Neutrophil (primary cell): ENCODE measurements around the gene GPR39.

ENCODE experiments used
- H3K27ac ChIP-seq: fragments of 200-600 bp; sonication (generic); 2 replicates; pipeline ENCODE4 v1.5.1; 2016; ENCODE audit warnings: mild to moderate bottlenecking, moderate library complexity
- H3K27me3 ChIP-seq: fragments of 200-600 bp; sonication (generic); 2 replicates; pipeline ENCODE4 v1.6.0; 2016; ENCODE audit warnings: mild to moderate bottlenecking
- H3K36me3 ChIP-seq: fragments of 200-600 bp; sonication (generic); 2 replicates; pipeline ENCODE4 v1.5.1; 2017
- H3K4me1 ChIP-seq, 2 experiments: fragments of 200-600 bp in 1 of 2; sonication (generic) in 1 of 2; 1 replicate in 1 of 2; 2 replicates in 1 of 2; pipeline versions ENCODE4 v1.5.1 to v1.6.1; 2013 to 2016; ENCODE audit warnings: low read depth in 1 of 2, low read length in 1 of 2, mild to moderate bottlenecking in 1 of 2, moderate library complexity in 1 of 2; ENCODE audit not compliant: control insufficient read depth in 1 of 2, insufficient read depth in 1 of 2
- H3K4me3 ChIP-seq, 2 experiments: fragments of 200-600 bp in 1 of 2; sonication (generic) in 1 of 2; 1 replicate in 1 of 2; 2 replicates in 1 of 2; pipeline ENCODE4 v1.5.1; 2013 to 2016; ENCODE audit warnings: low read depth in 1 of 2, low read length in 1 of 2, mild to moderate bottlenecking in 1 of 2, moderate library complexity in 1 of 2
- H3K9me3 ChIP-seq: fragments of 200-600 bp; sonication (generic); 2 replicates; pipeline ENCODE4 v1.5.1; 2016
- TF ChIP-seq, protein P1 (sequence below): fragments of 200-600 bp; sonication (generic); IDR thresholded peaks from 2 replicates; pipeline ENCODE4 v1.5.1; 2016; ENCODE audit warnings: antibody characterized with exemption

GPR39 gene

DNA sequence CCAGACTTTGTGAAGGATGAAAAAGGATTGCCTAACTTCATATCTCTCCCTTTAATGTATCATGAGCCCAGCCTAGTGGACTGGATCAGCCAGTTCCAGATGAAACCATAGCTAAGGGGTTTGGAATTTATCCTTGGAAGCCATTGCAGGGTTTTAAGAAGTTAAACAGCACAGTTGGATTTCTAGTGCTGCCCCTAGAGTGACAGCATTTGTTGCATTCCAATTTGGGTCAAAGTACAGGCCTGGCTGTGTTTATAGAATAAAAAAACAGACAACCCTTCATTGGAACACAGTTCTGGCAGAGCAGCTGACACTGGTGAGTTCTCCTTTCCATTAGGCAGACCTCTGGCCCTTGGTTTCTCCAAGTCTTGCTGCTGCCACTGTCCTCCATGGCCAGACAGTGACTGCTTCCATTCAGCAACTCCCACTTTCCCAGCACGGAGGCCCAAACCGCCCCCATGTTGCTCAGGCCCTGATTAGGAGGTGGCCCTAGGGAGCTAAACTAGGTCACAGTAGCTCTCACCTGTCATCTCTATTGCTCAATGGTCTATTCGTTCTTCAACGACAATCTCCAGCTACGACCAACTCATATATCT, 8.0 kb downstream of the GPR39 start:
- no peak overlapping the region for H3K27ac ChIP-seq
- H3K4me3 ChIP-seq: no peak overlapping the region
- H3K27me3 ChIP-seq: no peaks in the 10 kb centered on the region
- TF ChIP-seq, protein P1, sequence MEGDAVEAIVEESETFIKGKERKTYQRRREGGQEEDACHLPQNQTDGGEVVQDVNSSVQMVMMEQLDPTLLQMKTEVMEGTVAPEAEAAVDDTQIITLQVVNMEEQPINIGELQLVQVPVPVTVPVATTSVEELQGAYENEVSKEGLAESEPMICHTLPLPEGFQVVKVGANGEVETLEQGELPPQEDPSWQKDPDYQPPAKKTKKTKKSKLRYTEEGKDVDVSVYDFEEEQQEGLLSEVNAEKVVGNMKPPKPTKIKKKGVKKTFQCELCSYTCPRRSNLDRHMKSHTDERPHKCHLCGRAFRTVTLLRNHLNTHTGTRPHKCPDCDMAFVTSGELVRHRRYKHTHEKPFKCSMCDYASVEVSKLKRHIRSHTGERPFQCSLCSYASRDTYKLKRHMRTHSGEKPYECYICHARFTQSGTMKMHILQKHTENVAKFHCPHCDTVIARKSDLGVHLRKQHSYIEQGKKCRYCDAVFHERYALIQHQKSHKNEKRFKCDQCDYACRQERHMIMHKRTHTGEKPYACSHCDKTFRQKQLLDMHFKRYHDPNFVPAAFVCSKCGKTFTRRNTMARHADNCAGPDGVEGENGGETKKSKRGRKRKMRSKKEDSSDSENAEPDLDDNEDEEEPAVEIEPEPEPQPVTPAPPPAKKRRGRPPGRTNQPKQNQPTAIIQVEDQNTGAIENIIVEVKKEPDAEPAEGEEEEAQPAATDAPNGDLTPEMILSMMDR: no peak
- no peaks in the 10 kb centered on the region for H3K9me3 ChIP-seq
- H3K4me1 ChIP-seq: no peaks in the 10 kb centered on the region
- no peaks in the 10 kb centered on the region for H3K36me3 ChIP-seq

DNA sequence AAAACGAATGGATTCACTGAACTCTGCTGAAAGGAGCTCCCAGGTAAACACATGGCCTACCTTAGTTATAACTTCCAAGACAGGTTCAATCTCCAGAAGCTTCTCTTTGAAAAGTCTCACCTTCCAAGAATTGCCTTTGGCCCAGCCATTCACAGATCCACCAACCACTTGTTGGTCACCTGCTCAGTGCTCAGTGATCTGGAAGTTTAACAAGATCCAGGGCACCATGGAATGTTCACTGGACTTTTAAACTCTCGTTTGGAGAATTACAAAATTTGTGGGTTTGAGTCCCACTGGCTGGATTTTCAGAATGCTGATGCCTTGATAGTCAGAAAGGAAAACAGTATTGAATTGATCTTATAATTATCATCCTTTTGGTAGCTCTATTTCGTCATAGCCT, 9.4 kb downstream of the GPR39 start:
- TF ChIP-seq, protein P1: no peak
- H3K4me3 ChIP-seq: no peak overlapping the region
- no peaks in the 10 kb centered on the region for H3K9me3 ChIP-seq

DNA sequence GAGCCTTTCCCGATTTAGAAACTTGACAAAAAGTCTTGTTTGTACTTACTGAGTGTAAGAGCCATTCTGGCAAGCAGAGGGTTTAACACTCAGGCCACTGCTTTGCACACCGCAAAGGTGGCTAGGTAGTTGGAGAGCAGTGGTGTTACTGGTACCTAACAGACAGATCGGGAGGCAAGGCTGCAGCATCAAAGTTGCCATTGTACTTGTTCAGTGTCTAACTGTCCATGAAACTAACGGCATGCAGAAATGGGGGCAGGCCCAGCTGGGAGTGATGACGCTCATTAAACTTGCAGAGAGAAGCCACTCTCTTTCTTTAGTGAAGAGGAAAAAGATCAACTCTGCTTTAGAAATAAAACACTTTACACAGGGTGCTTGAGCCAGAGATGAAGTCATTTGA, 10.1 kb downstream of the GPR39 start:
- TF ChIP-seq, protein P1: no peak
- H3K27me3 ChIP-seq: no peaks in the 10 kb centered on the region
- no peak overlapping the region for H3K27ac ChIP-seq
- no peaks in the 10 kb centered on the region for H3K9me3 ChIP-seq
- no peaks in the 10 kb centered on the region for H3K4me1 ChIP-seq
- no peaks in the 10 kb centered on the region for H3K36me3 ChIP-seq
- H3K4me3 ChIP-seq: no peak overlapping the region

More for the DNA sequence above, 9.4 kb downstream of the GPR39 start:
- no peaks in the 10 kb centered on the region for H3K27me3 ChIP-seq
- H3K27ac ChIP-seq: no peak overlapping the region
- no peaks in the 10 kb centered on the region for H3K4me1 ChIP-seq
- no peaks in the 10 kb centered on the region for H3K36me3 ChIP-seq

DNA sequence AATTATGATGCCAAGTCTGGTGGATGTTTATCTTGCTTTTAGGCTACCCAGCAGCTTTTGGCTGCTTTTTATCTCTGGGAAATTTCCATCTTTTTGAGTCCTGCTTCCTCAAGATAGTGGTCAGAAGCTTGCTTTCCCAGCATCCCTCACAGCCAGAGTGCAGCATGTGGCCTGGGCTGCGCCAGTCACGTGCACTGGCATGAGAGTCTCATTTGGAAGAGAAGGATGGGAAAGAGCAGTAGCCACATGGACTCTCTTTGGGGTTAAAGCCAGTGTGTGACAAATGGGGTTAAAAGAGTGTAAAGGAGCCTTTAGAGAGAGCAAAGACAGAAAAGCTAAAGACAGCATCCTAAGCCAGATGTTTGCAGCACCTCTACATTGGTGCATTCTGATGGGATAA, 12.7 kb downstream of the GPR39 start:
- no peak overlapping the region for H3K4me3 ChIP-seq
- H3K9me3 ChIP-seq: no peaks in the 10 kb centered on the region
- no peaks in the 10 kb centered on the region for H3K36me3 ChIP-seq
- TF ChIP-seq, protein P1: no peak
- no peaks in the 10 kb centered on the region for H3K27me3 ChIP-seq
- no peak overlapping the region for H3K27ac ChIP-seq
- no peaks in the 10 kb centered on the region for H3K4me1 ChIP-seq

DNA sequence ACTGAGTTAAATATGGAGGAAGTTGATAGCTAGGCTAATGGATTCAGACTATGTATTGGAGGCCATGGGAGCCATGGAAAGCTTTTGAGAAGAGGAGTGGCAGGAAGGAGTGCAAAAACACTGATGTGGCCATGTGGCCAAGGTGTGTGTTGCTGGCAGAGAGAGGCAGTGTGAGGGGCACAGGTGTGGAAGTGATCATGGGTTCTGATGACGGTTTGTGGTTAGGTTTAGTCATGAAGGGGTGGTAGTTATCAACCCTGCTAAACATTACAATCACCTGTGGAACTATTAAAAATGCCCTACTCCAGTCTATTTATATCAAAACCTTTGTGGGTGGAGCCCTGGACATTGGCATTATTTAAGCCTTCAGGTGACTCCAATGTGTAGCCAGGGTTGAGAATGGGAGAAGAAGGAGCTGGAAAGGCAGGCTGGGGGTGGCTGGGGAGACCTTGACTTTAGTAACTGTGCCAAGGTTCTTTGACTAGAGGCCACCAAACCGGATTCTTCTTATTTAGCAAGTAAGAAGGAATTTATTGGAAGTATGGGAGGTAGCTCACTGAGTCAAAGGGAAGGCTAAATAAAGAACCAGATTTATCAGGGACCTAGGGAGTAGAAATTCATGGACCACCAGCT, 13.5 kb downstream of the GPR39 start:
- no peak overlapping the region for H3K4me3 ChIP-seq
- no peaks in the 10 kb centered on the region for H3K4me1 ChIP-seq
- no peak overlapping the region for H3K27ac ChIP-seq
- no peaks in the 10 kb centered on the region for H3K36me3 ChIP-seq
- TF ChIP-seq, protein P1: no peak
- no peaks in the 10 kb centered on the region for H3K9me3 ChIP-seq
- H3K27me3 ChIP-seq: no peaks in the 10 kb centered on the region
